Endometrium (tissue), 2 donors: Measurements from ENCODE around the gene TRMT10B.
"Not testable (repeated sequence)": the region's sequence is repeated elsewhere in the genome, so short reads cannot be mapped to it uniquely, and the experiment has no call there.

ENCODE experiments used
- FAIRE-seq: peaks from 2 replicates; lab custom pipeline; 2012; peaks lifted over from hg19 to GRCh38; lab: Jason Lieb, UNC
- donor health status: control.
- donor health status: control.

Gene TRMT10B

GRCh38 chr9:37751704-37752103 is 1.9 kb upstream of the TRMT10B start:
- FAIRE-seq, result not testable (repeated sequence)

- FAIRE-seq, result not testable (repeated sequence)
Observed at GRCh38 chr9:37752112-37752511, 1.5 kb upstream of the TRMT10B start.

GRCh38 chr9:37752642-37753488 is 740 bp upstream of the TRMT10B start:
- FAIRE-seq, result no peak

GRCh38 chr9:37758747-37759146 is 5.1 kb downstream of the TRMT10B start:
- no peak for FAIRE-seq

GRCh38 chr9:37760416-37761161 is 7.0 kb downstream of the TRMT10B start:
- no peak for FAIRE-seq

- no peak for FAIRE-seq
Observed at GRCh38 chr9:37761511-37761910, 7.9 kb downstream of the TRMT10B start.

GRCh38 chr9:37765263-37765662 is 11.7 kb downstream of the TRMT10B start:
- not testable (repeated sequence) for FAIRE-seq

- FAIRE-seq, result no peak
Observed at GRCh38 chr9:37769306-37769705, 15.7 kb downstream of the TRMT10B start.

GRCh38 chr9:37769995-37770394 is 16.4 kb downstream of the TRMT10B start:
- FAIRE-seq, result no peak

- no peak for FAIRE-seq
Observed at GRCh38 chr9:37775216-37775919, 21.8 kb downstream of the TRMT10B start.

- no peak for FAIRE-seq
Observed at GRCh38 chr9:37776328-37776727, 22.7 kb downstream of the TRMT10B start.

GRCh38 chr9:37778534-37778933 is 24.9 kb downstream of the TRMT10B start:
- FAIRE-seq, result no peak

- no peak for FAIRE-seq
Observed at GRCh38 chr9:37784291-37784615, 30.6 kb downstream of the TRMT10B start.

- no peak for FAIRE-seq
Observed at GRCh38 chr9:37784616-37785483, 31.2 kb downstream of the TRMT10B start, which contains the start of gene EXOSC3. Gene EXOSC3, minus strand, starts transcription at chr9:37785064. Its CDS starts 20 bp downstream, at chr9:37785044.

GRCh38 chr9:37787059-37787458 is 33.5 kb downstream of the TRMT10B start:
- no peak for FAIRE-seq

- no peak for FAIRE-seq
Observed at GRCh38 chr9:37788332-37788731, 34.7 kb downstream of the TRMT10B start.

- FAIRE-seq, result no peak
Observed at GRCh38 chr9:37790096-37790495, 36.5 kb downstream of the TRMT10B start.

- no peak for FAIRE-seq
Observed at GRCh38 chr9:37792122-37792521, 38.5 kb downstream of the TRMT10B start.

GRCh38 chr9:37796232-37796631 is 42.6 kb downstream of the TRMT10B start:
- no peak for FAIRE-seq

- no peak for FAIRE-seq
Observed at GRCh38 chr9:37798677-37799076, 45.1 kb downstream of the TRMT10B start.

GRCh38 chr9:37800631-37801286 is 47.2 kb downstream of the TRMT10B start, which contains the start of gene DCAF10:
Gene DCAF10, plus strand, starts transcription at chr9:37800797. Its CDS starts 70 bp downstream, at chr9:37800867.
- FAIRE-seq, result no peak
